Inflammatory macrophage treated with lipopolysaccharide for 1 hour (primary cell): ENCODE results near the gene WASF3.

Experiments used
- DNase-seq, 2 donors: peaks; one replicate each; pipeline ENCODE4 v3.0.0-alpha.2; 2020 to 2022

Gene WASF3

DNA sequence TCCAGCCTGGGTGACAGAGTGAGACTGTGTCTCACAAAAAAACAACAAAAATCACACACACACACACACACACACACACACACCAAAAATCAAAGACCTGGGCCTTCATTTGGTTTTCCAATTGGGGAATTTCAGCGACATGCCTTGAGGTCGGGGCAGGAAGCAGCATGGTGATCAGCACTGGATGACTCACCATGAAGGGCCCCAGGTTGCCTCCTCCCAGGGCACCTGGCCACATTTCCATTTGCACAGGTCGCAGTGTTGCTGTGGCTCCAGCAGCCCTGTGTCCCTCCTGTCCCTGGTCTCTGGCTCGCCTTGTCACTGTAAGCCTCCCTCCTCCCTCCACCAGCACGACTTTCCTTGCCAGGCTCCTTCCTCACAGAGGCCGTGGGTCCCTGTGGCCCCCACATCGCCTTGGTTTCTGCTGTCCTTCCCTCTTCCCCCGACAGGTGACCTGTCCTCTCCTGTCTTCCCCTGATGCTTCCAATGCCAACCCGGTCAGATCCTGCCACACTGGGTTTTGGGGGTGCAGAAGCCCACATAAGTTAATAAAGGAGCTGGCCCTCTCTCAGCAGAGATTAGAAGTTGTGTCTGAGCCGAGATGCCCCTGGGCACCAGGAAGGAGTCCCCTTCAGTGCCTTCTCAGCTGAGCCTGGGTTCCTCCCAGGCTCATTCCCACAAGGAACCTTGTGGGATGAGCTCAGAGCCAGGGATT, 136.4 kb downstream of the WASF3 start:
- no peak for DNase-seq

- DNase-seq = no peak
These were observed 137.3 kb downstream of the WASF3 start for GRCh38 chr13:26694609-26695359.

DNA sequence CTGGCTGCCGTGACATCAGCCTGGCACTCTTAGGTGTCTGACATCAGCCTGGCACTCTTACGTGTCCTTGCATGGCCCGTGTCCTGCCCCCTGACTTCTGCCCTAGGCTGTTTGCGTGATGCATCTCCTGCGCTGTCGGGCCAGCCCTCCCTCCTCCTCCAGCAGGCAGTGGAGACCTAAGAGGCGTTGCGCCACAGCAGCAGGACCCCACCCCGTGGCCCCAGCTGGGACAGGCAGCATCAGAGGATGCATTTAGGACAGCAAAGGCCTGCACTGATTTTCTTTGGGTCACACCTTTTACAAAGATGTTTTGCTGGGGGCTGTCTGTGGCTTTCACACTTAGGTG, 137.8 kb downstream of the WASF3 start:
- DNase-seq = no peak

DNA sequence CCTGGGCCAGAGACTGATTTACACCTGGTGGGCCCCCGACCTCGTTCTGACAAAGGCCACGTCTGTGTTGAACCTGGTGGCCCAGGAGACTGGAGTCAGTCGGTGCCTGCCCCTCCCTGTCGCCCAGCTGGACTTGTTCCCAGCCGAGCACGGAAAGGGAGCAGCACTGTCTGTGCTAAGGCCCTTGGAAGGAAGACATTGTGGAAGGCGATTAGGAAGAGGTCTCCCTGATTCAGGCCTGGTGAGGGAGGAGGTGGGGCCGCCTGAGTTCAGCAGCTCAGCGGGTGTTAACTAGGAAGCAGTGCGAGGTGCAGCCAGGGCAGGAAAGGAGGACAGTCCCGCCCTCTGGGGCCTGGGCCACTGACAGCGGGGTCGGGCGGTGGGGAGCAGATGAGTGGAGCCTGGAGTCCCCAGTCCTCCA, 138.4 kb downstream of the WASF3 start:
- DNase-seq = no peak

DNA sequence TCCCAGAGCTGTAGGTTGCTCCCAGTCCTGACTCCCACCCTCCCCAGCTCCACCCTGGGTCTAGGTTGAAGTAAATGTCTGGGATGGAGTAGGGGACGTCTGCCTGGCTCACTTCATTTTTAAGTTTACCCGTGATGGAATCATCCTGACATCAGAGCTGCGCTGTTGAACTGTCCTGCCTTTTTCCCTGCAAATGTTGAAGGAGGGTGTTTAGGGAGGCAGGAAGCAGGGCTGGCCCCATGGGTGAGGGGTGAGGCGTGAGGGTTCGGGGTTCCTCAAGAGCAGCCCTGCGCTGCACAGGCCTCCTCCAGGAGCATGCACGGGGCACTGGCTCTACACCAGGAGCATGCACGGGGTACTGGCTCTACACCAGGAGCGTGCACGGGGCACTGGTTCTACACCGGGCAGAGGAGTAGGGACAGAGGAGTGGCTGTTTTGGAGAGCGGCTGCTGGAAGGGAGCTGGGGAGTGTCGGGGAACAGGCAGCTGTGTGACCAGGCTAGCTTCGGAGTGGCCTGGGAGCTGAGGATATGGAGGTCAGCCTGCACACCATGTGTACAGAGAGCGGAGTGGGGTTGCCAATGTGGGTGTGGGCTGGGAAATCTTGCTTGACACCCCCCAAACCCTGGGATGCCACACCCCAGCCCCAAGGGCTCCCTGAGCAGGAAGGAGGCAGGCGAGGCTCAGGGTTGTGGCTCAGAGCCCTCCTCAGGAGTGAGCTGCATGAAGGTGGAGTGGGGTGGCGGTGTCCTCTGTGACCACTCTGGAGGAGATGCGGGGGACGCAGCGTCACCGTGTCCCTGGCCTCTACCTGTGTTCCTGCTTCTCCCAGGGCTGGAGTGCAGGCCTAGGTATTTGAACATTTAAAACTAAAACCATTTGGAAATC, 139.8 kb downstream of the WASF3 start:
- DNase-seq = no peak

- peak; percentile 53 to 88 for DNase-seq
These were observed 141.1 kb downstream of the WASF3 start for GRCh38 chr13:26698392-26699196.

DNA sequence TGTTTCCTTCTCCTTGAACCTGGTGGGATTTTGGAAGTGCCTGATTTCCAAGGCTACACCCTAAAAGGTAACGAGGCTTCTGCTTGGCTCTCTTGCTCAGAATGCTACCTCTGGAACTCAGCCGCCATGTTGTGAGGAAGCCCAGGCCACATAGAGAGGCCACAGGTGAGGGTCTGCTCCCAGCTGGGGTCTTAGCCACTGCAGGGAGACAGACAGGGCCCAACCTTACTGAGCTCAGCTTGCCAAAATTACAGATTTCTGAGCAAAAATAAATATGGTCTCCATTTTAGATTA, 141.7 kb downstream of the WASF3 start:
- no peak for DNase-seq

DNA sequence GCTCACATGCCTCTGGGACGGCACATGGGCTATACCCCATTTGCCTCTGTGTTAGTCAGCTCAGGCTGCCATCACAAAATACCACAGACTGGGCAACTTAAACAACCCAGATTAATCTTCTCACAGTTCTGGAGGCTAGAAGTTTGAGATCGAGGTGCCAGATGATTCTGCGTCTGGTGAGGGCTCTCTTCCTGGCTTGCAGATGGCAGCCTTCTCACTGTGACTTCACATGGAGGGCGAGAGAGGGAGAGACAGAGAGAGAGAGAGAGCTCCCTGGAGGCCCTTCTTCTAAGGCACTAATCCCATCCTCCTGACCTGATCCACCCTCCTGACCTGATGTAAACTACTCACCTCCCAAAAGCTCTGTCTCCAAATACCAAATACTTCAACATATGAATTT, 148.1 kb downstream of the WASF3 start:
- DNase-seq = no peak

DNA sequence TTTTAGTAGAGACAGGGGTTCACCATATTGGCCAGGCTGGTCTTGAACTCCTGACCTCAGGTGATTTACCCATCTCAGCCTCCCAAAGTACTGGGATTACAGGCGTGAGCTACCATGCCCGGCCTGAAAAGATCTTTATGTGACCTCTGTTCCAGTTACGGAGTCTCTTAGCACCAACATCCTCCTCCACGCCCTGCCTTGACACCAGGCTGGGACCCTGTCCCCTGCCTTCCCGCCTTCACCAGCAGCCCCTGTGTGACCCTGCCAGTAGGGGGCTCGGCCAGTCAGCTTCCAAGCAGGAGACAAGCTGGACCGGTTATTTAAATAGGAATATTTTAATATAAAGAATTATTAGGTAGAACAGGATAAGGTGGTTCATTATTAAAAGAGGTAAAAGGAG, 148.9 kb downstream of the WASF3 start:
- no peak for DNase-seq

GRCh38 chr13:26707122-26708006, 149.9 kb downstream of the WASF3 start:
- peak; percentile 7 to 8 for DNase-seq

GRCh38 chr13:26708007-26708297, 150.5 kb downstream of the WASF3 start:
- no peak for DNase-seq

- DNase-seq = no peak
These were observed 152.0 kb downstream of the WASF3 start for GRCh38 chr13:26709461-26709860.

- DNase-seq = no peak
These were observed 152.7 kb downstream of the WASF3 start for GRCh38 chr13:26710166-26710565.

DNA sequence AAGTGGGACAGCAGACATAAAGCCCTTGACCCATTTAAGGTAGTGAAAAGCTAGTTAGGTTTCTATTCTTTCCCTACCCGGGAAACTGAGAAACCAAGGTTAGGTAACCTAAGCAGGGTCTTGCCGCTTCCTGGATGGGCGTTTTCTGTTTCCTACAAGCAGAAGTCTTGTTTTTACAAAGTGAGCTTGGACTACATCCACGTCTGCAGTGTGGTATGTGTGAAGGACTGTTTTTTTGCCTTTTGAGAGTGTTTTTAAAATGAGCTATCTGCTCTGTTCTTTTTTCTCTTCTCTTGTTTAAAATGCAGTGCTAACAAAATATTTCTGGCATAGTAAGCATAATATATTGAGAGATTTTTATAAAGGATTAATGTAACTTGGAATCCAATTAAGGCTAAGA, 153.7 kb downstream of the WASF3 start:
- no peak for DNase-seq

DNA sequence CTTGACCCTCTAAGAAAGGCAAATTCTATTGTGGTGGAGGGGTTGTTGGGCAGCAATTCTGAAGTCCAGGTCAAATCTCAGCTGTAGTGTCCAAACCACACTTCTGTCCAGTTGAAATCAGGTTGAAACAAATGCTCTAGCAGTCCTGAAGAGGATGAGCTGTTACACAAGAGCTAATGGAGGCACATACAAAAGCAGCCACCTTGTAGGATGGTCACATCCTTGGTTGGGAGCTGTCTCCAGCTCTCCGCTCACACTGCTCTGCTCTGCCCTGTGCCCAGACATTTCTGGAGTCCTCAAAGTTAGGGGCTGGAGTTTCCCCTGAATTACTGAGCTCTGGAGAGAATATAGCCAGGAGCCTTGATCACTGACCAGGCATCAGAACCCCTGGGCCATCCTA, 155.9 kb downstream of the WASF3 start:
- no peak for DNase-seq

DNA sequence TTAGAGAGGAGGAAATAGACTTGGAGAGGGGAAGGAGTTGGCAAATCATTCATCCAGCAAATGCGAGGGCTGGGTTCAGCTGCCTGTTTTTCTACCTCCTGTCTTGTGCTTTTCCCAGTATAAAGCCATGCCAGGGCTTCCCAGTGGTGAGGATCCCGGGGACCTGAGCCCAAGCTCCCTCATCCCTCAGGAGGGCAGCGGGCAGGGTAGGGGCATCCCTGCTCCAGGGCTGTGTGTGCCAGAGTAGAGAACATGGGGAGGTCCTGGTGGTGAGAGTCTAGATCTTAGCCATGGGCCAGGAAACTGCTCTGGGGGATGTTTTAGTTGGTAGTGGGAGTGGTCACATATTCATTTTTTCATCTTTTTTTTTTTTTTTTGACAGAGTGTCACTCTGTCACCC, 159.5 kb downstream of the WASF3 start:
- no peak for DNase-seq

DNA sequence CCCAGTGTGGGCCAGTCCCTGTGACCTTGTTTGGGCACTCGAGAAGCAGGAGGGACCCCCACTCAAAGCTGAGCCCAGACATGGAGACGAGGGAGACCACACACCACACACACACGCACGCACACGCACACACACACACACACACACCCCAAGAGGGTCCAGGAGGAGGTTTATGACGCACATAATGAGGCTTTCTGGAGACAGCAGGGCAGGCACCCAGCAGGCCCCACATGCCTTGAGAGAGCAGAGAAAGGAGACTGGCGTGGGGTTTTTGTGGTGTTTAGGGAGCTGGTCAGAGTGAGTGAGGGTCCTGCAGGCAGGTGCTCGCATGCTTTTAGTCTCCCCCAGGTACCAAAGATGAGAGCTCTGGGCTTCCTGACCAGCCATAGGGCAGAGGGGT, 160.7 kb downstream of the WASF3 start:
- no peak for DNase-seq

DNA sequence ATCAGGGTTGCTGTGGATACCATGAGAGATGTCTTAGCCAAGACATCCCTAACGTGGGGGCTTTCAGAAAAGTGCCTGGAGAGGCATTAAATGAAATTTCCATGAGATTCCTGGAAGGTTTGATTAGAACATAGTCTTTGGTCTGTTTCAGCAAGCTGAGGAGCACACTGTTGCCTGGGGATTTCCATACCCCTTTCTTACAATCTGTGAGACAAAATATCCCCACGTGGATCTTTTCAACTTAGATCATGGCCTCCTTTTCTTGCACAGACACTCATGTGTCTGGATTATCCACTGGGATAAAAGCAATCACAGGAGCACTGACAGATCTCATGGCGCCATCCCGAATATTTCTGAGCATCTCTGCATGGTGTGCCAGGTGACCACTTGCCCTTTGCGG, 161.4 kb downstream of the WASF3 start:
- DNase-seq = no peak

DNA sequence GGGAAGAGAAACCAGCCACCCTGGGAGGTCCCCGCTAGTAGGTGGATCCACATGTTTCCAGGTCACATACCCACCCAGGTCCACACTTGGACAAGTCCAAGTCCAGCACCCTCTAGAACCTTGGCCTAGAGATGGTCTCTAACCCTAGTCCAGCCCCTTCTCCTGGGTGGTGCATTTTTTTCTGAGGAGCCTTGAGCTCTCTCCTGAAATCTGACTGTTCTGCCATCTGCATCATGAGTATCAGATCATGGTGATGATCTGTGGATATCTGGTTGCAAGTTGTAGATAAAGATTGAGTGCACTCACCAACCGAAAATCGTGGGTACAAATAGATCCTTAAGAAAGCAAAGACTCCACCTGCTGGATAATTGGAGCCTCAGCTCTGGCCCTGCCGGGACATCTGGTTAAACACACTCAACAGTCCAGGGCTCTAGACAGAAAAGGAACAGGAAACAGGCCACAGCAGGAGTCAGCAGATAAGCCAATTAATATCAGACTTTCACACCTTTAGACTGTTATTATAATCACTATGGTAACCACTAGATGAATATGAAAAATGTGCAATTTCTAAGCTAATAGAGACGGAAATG, 162.0 kb downstream of the WASF3 start:
- DNase-seq = no peak

- DNase-seq = peak in 1 of 2 donors; percentile 0
These were observed 164.0 kb downstream of the WASF3 start for GRCh38 chr13:26721251-26722121.

DNA sequence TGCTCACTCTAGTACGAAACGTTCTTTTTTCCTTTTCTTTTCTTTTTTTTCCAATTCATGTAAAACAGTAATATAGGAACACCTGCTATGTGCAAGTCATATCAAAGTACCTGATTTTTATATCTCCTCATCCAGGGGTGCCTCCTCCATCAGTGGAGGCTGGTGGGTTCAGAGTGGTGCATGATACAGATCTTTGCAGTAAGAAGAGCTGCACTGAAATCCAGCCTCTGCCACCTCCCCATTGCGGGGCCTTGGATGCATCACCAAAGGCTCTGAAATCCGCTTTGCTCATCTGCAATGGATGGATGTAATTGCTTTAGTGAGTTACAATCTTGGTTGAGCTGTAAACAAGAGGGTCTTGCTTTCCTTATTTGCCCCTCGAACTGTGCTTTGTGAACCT, 164.8 kb downstream of the WASF3 start:
- DNase-seq = no peak
